ENCODE results near the gene CADM4.
"Not testable (repeated sequence)": the region's sequence is repeated elsewhere in the genome, so short reads cannot be mapped to it uniquely, and the experiment has no call there.

CADM4 gene, protein sequence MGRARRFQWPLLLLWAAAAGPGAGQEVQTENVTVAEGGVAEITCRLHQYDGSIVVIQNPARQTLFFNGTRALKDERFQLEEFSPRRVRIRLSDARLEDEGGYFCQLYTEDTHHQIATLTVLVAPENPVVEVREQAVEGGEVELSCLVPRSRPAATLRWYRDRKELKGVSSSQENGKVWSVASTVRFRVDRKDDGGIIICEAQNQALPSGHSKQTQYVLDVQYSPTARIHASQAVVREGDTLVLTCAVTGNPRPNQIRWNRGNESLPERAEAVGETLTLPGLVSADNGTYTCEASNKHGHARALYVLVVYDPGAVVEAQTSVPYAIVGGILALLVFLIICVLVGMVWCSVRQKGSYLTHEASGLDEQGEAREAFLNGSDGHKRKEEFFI

DNA sequence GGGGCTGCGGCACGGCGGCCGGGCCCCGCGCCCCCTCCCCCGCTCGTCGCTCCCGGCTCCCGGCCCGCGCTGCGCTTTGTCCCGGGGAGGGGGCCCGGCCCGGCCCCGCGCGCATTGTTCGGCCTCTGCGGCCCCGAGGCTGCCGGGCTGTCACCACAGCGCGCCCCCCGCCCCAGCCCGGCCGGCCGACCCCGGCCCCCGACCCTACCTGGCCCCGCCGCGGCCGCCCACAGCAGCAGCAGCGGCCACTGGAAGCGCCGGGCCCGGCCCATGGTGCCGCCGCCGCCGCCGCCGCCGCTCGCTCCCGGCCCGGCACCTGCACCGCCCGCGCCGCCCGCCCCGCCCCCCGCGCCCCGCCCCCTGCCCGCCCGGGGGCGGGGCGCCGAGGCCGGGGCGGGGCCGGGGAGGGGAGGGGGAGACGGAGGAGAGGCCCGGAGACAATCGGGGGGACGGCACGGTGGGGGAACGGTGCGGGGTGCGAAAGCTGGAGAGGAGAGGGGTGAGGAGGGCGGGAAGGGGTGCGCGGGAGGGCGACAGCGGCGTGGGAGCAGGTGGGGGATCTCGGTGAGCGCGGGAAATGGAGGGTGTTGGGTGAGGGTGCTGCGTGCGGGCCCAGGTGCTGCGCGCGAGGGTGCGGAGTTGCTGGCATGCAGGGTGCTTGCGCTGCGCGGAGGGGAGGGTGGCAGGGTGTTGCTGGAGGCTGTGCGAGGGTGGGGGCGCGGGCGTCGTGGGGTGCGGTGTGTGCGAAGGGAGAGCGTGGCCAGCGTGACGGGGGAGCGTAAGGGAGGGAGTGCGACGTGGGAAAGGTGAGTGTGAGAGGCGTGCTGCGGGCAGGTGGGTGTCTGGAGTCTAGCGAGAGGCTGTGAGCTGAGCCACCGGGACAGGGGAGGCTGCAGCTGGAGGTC lies at the start of gene CADM4:
Gene CADM4, minus strand, starts transcription at position 332 of the 905 bp plus-strand sequence. Its CDS starts 60 bp downstream, at position 272.
- Mint-ChIP-seq H3K36me3 (no peaks in the 10 kb centered on the region), H3K4me1 (peaks cover 32% of the 10 kb centered on the region), H3K27ac (no peak within 1 kb of the TSS), H3K4me3 (peak within 1 kb of the TSS; percentile 65), H3K9me3 (no peaks in the 10 kb centered on the region)
- ATAC-seq (peak; percentile 80), DNase-seq (ENCODE audit: low spot score in 2 of 2) (peak; percentile 23 to 61)

DNA sequence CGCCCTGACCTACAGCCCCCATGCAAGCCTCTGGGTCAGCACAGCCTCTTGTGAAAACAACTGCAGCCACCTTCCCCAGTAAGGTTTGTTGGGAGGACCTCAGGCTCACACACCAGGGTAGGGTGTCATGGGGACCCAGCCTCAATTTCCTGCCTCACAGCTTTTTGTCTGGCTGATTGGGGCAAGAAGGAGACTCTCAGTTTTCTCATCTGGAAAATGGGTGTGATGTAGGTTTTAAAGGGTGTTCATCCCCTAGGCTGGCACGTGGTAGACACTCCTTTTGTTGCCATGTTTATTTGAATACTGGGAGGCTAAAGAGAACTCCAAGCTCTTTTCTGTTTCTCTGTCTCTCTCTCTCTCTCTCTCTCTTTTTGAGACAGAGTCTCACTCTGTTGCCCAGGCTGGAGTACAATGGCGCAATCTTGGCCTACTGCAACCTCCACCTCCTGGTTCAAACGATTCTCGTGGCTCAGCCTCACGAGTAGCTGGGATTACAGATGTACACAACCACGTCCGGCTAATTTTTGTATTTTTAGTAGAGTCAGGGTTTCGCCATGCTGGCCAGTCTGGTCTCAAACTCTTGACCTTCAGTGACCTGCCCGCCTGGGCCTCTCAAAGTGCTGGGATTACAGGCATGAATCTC lies 48.5 kb upstream of the CADM4 start:
- no peak overlapping the region for H3K27ac Mint-ChIP-seq
- H3K4me1 Mint-ChIP-seq = no peaks in the 10 kb centered on the region
- peaks cover 4% of the 10 kb centered on the region for H3K9me3 Mint-ChIP-seq
- ATAC-seq (no peak), DNase-seq (ENCODE audit: low spot score in 2 of 2) (no peak)
- no peak overlapping the region for H3K4me3 Mint-ChIP-seq
- no peaks in the 10 kb centered on the region for H3K36me3 Mint-ChIP-seq

DNA sequence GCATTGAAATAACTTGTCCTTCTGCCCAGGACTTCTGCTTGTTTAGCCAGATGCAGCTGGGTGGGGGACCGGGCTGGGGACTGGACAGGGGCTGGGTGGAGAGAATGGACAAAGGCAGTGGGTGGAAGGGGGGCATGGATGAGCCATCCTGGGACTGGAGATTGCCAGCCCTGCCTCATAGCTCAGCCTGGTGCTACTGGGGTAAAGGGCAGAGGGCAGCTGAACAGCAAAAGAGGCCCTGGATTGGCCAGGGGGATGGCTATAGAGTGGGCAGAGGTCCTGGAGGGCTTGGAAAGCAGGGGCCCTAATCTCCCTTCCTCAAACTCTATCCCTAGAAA lies 48.0 kb upstream of the CADM4 start:
- ATAC-seq (no peak), DNase-seq (ENCODE audit: low spot score in 2 of 2) (no peak)
- H3K9me3 Mint-ChIP-seq = peaks cover 4% of the 10 kb centered on the region
- H3K36me3 Mint-ChIP-seq = no peaks in the 10 kb centered on the region
- no peaks in the 10 kb centered on the region for H3K4me1 Mint-ChIP-seq
- no peak overlapping the region for H3K27ac Mint-ChIP-seq
- no peak overlapping the region for H3K4me3 Mint-ChIP-seq

DNA sequence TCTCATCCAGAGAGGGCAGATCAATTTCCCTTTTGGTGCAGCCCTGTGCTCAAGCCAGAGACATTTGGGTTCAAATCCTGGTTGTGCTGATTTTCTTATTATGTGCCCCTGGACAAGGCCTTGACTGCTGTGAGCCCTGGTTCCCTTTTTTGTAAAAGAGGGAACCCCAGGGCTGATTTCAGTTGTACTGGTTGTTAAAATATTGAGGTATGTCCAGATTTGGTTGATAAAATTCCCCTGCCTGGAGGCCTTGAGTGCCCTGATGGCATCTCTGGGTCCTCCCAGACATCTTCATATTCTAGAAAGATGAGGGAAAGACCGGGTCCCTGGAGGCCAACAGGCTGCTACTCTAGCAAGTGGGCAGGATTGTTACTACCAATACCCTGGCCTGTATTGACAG lies 44.7 kb upstream of the CADM4 start:
- no peak overlapping the region for H3K4me3 Mint-ChIP-seq
- no peak overlapping the region for H3K27ac Mint-ChIP-seq
- DNase-seq (ENCODE audit: low spot score in 2 of 2) (no peak), ATAC-seq (no peak)
- H3K9me3 Mint-ChIP-seq = no peaks in the 10 kb centered on the region
- no peaks in the 10 kb centered on the region for H3K36me3 Mint-ChIP-seq
- H3K4me1 Mint-ChIP-seq = no peaks in the 10 kb centered on the region

DNA sequence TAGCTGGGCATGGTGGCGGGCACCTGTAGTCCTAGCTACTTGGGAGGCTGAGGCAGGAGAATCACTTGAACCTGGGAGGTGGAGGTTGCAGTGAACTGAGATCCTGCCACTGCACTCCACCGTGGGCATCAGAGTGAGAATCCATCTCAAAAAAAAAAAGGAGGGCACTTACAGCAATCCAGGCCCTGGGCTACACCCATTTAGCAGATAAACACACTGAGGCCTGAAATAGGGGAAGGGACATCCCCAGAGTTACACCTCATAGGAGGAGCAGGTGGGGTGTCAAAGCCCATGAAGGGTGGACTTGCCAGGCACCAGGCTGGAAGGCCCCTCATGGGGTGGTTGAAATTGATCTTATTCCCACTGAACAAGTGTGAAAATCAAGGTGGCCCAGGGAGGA lies 44.3 kb upstream of the CADM4 start:
- H3K4me1 Mint-ChIP-seq = no peaks in the 10 kb centered on the region
- no peak overlapping the region for H3K27ac Mint-ChIP-seq
- no peak for DNase-seq (ENCODE audit: low spot score in 2 of 2)
- H3K4me3 Mint-ChIP-seq = no peak overlapping the region
- no peak for ATAC-seq
- H3K9me3 Mint-ChIP-seq = no peaks in the 10 kb centered on the region
- no peaks in the 10 kb centered on the region for H3K36me3 Mint-ChIP-seq

DNA sequence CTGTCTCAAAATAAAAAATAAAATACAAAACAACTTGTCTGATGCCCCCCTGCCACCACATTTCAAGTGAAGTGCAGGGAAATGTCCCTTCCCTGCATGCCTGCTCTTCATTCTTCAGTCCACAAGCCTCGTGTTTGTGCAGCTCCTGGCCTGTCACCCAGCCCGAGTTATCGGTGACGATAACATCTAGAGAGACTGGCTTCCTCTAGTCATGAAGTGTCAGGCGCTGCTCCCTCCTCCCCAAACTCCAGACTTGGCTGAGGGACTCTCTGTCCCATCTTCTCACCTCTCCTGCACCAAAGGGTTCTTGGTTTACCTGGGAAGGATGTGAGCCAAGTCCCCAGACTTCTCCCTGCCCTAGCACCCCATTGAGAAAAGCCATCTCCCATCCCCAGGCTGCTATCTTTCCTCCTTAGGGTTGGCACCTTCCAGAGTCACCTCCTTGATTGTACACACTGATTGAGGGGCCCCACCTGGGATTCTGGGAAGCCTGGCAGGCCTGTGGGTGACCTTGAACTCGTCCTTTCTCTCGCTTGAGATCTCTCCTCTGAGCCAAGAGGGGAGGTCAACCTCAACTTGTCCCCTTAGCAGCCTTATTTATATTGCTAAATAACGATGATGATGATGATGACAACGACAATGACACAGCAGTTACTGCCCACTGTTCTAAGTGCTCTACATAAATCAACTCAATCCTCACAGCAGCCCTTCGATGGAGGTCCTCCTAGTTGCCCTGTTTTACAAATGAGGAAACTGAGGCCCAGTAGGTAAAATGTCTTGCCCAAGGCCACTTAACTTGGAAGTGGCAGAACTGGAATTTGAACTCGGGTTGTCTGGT lies 43.4 kb upstream of the CADM4 start:
- Mint-ChIP-seq H3K4me3 (no peak overlapping the region), H3K27ac (no peak overlapping the region)

DNA sequence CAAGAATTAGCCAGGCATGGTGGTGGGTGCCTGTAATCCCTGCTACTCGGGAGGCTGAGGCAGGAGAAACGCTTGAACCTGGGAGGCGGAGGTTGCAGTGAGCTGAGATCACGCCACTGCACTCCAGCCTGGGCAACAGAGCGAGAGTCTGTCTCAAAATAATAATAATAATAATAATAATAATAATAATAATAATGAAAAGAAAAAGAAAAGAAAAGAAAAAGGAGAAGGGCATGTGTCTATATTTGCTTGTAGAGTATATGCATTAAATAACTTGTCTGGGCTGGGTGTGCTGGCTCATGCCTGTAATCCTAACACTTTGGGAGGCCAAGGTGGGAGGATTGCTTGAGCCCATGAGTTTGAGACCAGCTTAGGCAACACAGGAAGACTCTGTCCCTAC lies 42.6 kb upstream of the CADM4 start:
- H3K4me1 Mint-ChIP-seq; ATAC-seq; H3K9me3 Mint-ChIP-seq; H3K27ac Mint-ChIP-seq; DNase-seq (ENCODE audit: low spot score in 2 of 2); H3K36me3 Mint-ChIP-seq; H3K4me3 Mint-ChIP-seq: not testable (repeated sequence)

More for the DNA sequence above, 43.4 kb upstream of the CADM4 start:
- no peaks in the 10 kb centered on the region for H3K4me1 Mint-ChIP-seq
- no peaks in the 10 kb centered on the region for H3K36me3 Mint-ChIP-seq
- ATAC-seq = no peak
- no peaks in the 10 kb centered on the region for H3K9me3 Mint-ChIP-seq
- DNase-seq (ENCODE audit: low spot score in 2 of 2) = no peak

DNA sequence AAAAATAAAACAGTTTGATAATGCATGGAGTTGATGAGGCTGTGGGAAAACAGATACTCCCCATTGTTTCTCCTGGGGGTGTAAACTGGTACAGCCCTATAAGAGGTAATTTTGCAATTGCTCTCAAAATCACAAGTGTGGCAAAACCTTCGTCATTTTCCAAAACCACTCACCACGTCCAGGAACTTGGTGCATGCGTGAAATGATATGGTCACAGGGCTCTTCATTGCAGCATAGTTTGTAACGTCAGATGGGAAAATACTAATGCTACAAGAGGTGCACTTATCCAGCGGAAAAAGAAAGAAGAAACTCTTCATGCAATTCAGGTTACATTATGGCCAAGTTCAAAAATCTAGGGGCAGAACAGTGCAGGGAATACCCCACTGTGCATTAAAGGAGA lies 42.2 kb upstream of the CADM4 start:
- Mint-ChIP-seq H3K27ac (no peak overlapping the region), H3K4me1 (no peaks in the 10 kb centered on the region), H3K9me3 (no peaks in the 10 kb centered on the region), H3K36me3 (no peaks in the 10 kb centered on the region), H3K4me3 (no peak overlapping the region)
- ATAC-seq = no peak
- no peak for DNase-seq (ENCODE audit: low spot score in 2 of 2)

DNA sequence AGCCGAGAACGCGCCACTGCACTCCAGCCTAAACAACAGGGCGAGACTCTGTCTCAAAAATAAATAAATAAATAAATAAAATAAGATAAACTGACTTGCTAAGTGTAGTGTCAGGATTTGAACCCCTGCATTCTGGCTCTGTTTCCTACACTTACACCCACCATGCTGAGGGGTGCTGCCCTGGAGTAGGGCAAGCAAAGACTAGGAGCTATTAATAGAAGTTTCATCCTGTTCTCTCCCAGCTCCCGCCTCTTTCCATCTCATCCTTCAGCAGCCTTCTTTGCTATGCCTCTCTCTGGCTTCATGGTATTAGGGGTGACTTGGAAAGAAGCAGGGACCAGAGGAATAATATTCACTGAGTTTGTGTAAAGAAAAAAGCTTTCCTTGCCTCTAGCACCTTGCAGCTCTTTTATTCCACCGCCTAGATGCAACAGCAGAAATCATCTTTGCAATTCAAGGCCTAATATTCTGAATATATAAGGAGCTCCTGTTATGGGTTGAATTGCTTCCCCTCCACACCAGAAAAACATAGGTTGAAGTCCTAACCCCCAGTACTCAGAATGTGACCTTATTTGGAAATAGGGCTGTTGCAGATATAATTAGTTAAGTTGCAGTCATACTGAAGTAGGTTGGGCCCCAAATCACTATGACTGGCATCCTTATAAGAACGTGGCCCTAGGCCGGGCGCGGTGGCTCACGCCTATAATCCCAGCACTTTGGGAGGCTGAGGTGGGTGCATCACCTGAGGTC lies 39.0 kb upstream of the CADM4 start:
- H3K9me3 Mint-ChIP-seq = no peaks in the 10 kb centered on the region
- DNase-seq (ENCODE audit: low spot score in 2 of 2) = no peak
- H3K36me3 Mint-ChIP-seq = no peaks in the 10 kb centered on the region
- ATAC-seq = no peak
- H3K4me3 Mint-ChIP-seq = no peak overlapping the region
- H3K27ac Mint-ChIP-seq = no peak overlapping the region
- H3K4me1 Mint-ChIP-seq = peaks cover 12% of the 10 kb centered on the region

DNA sequence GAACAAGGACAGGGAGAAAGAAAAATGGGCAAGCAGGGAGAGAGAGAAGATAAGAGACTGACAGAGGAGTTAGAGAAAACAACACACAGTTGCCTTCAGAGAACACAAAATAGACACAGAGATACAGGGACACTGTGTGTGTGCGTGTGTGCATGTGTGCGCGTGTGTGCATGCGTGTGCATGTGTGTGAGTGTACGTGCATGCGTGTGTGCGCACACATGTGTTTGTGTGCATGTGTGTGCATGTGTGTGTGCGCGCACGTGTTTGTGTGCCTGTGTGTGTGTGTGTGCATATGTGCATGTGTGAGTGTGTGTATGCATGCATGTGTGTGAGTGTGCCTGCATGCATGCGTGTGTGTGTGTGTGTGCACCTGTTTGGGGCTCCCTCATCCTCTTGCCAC lies 36.3 kb upstream of the CADM4 start:
- Mint-ChIP-seq H3K4me3 (no peak overlapping the region), H3K27ac (no peak overlapping the region), H3K9me3 (no peaks in the 10 kb centered on the region), H3K4me1 (peaks cover 18% of the 10 kb centered on the region), H3K36me3 (no peaks in the 10 kb centered on the region)
- DNase-seq (ENCODE audit: low spot score in 2 of 2) (no peak), ATAC-seq (no peak)

DNA sequence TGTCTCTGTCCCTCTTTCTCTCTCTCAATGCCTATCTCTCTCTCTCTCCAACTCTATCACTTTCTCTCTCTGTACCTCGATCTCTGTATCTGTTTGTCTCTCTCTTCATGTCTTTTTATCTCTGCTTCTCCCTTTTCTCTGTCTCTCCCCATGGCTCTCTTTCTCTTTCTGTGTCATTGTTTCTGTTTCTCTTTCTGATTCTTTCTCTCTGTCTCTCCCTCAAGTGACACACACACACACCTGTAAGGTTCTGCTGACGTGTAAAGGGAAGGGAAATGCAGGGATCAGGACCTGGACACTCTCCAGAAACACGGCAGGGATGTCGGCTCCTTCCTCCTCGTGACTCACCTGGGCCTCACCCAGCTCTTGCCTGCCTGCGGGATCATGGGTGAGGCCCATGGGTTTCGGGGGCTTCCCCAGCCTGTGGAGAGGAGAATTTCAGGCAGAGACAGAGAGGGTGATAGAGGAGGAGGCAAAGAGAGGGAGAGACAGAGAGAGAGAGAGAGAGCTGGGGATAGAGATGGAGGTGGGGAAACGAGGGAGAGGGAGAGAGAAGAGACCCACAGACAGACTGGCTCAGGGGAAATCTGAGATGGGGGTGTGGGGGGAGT lies 35.7 kb upstream of the CADM4 start:
- H3K27ac Mint-ChIP-seq = peak overlapping the region; percentile 69

DNA sequence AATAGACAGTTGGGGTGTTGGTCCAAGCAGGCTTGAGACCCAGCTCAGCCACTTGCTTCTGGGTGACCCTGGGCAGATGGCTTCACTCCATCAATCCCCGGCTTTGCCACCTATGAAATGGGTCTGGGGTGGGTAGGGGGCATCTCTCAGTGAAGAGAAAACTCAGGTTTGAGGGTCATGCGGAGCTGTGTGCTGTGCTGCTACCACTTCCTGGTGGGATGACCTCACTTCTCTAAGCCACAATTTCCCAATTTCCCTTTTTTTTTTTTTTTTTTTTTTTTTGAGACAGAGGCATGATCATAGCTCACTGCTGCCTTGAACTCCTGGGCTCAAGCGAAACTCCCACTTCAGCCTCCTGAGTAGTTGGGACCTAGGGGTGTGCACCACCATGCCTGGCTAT lies 34.9 kb upstream of the CADM4 start:
- Mint-ChIP-seq H3K27ac (no peak overlapping the region), H3K36me3 (peaks cover 6% of the 10 kb centered on the region), H3K4me3 (no peak overlapping the region), H3K4me1 (peaks cover 29% of the 10 kb centered on the region), H3K9me3 (no peaks in the 10 kb centered on the region)
- DNase-seq (ENCODE audit: low spot score in 2 of 2) (no peak), ATAC-seq (no peak)

More for the DNA sequence above, 35.7 kb upstream of the CADM4 start:
- H3K4me1 Mint-ChIP-seq = peaks cover 22% of the 10 kb centered on the region
- peak overlapping the region; percentile 21 for H3K4me3 Mint-ChIP-seq
- no peaks in the 10 kb centered on the region for H3K36me3 Mint-ChIP-seq
- no peak for DNase-seq (ENCODE audit: low spot score in 2 of 2)
- no peaks in the 10 kb centered on the region for H3K9me3 Mint-ChIP-seq
- ATAC-seq = peak; percentile 68

DNA sequence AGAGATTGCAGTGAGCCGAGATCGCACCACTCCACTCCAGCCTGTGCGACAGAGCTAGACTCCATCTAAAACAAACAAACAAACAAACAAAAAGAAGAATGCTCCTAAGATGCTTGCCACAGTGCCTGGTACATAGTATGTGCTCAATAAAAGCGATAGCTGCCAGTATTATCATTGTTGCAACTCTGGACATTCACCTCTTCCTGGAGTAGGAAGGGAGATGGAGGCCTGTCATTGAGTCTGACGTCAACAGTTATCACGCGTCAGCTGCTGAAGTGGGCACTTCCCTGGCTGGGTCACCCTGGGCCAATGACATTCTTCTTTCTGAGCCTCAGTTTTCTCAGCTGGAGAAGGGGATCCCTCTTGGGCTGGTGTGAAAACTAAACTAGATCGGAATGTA lies 34.5 kb upstream of the CADM4 start:
- Mint-ChIP-seq H3K9me3 (no peaks in the 10 kb centered on the region), H3K4me3 (no peak overlapping the region), H3K27ac (no peak overlapping the region), H3K4me1 (peaks cover 29% of the 10 kb centered on the region), H3K36me3 (peaks cover 6% of the 10 kb centered on the region)
- DNase-seq (ENCODE audit: low spot score in 2 of 2) (no peak), ATAC-seq (no peak)

DNA sequence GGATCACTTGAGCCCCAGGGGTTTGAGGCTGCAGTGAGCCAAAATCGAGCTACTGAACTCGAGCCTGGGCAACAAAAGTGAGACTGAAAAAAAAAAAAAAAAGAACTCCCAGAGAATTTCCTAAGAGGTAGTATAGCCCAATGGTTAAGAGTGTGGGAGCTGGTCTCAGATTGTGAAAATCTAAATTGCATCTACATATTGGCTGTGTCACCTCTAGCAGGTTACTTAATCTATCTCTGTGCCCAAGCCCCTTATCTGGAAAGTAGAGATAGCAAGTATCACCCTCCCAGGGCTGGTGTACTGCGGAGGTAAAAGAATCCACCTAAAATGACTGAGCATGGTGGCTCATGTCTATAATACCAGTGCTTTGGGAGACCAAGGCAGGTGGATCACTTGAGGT lies 34.0 kb upstream of the CADM4 start:
- H3K27ac Mint-ChIP-seq = no peak overlapping the region
- peaks cover 6% of the 10 kb centered on the region for H3K36me3 Mint-ChIP-seq
- no peaks in the 10 kb centered on the region for H3K9me3 Mint-ChIP-seq
- peaks cover 29% of the 10 kb centered on the region for H3K4me1 Mint-ChIP-seq
- DNase-seq (ENCODE audit: low spot score in 2 of 2) (no peak), ATAC-seq (no peak)
- H3K4me3 Mint-ChIP-seq = no peak overlapping the region

All from stimulated activated effector memory CD8-positive, alpha-beta T cell treated with anti-CD3 and anti-CD28 coated beads, Interleukin-12 subunit alpha, Interleukin-12 subunit beta, amount 100 ng/mL, for 72 hours (primary cell).